MM.1S (cell line): ENCODE results near the gene RUNX2.

Experiments used
- DNase-seq: peaks from one replicate; pipeline ENCODE4 v3.0.0-alpha.2; 2015
- H2AFZ ChIP-seq: fragments of 300-600 bp; sonication (generic); 2 replicates; pipeline ENCODE4 v1.6.0; 2016; ENCODE audit warnings: antibody characterized with exemption, low read length
- H3F3A ChIP-seq: fragments of 300-600 bp; sonication (generic); 2 replicates; pipeline ENCODE4 v1.6.1; 2016; ENCODE audit warnings: mild to moderate bottlenecking, antibody characterized with exemption, low read length, moderate library complexity, mixed read lengths; ENCODE audit not compliant: insufficient read depth
- H3K27ac ChIP-seq: fragments of 300-600 bp; sonication (generic); 2 replicates; pipeline ENCODE4 v1.5.1; 2016; ENCODE audit warnings: mild to moderate bottlenecking, low read length
- H3K27me3 ChIP-seq: fragments of 300-600 bp; sonication (generic); replicated peaks from 2 replicates; pipeline ENCODE4 v1.6.0; 2016; ENCODE audit warnings: low read length; ENCODE audit not compliant: insufficient read depth
- H3K36me3 ChIP-seq: fragments of 300-600 bp; sonication (generic); replicated peaks from 2 replicates; pipeline ENCODE4 v1.6.1; 2016; ENCODE audit warnings: mild to moderate bottlenecking, low read length, mixed read lengths; ENCODE audit not compliant: insufficient read depth
- H3K4me1 ChIP-seq: fragments of 300-600 bp; sonication (generic); 2 replicates; pipeline ENCODE4 v1.6.1; 2016; ENCODE audit warnings: low read length, mixed read lengths
- H3K4me2 ChIP-seq: fragments of 300-600 bp; sonication (generic); 2 replicates; pipeline ENCODE4 v1.6.0; 2016; ENCODE audit warnings: low read depth, low read length
- H3K4me3 ChIP-seq: fragments of 300-600 bp; sonication (generic); 2 replicates; pipeline ENCODE4 v1.5.1; 2016; ENCODE audit warnings: low read length, mixed read lengths
- H3K79me2 ChIP-seq: fragments of 300-600 bp; sonication (generic); 2 replicates; pipeline ENCODE4 v1.6.1; 2016; ENCODE audit warnings: mixed run types, low read length, mixed read lengths
- H3K9ac ChIP-seq: fragments of 300-600 bp; sonication (generic); 2 replicates; pipeline ENCODE4 v1.6.1; 2016; ENCODE audit warnings: low read length, mixed read lengths
- H3K9me2 ChIP-seq: fragments of 300-600 bp; sonication (generic); replicated peaks from 2 replicates; pipeline ENCODE4 v1.6.1; 2016; ENCODE audit warnings: mild to moderate bottlenecking, low read length, mixed read lengths; ENCODE audit not compliant: insufficient read depth
- H3K9me3 ChIP-seq: fragments of 300-600 bp; sonication (generic); replicated peaks from 2 replicates; pipeline ENCODE4 v1.6.1; 2016; ENCODE audit warnings: mild to moderate bottlenecking, low read length, mixed read lengths; ENCODE audit not compliant: insufficient read depth
- H4K20me1 ChIP-seq: fragments of 300-600 bp; sonication (generic); 2 replicates; pipeline ENCODE4 v1.6.1; 2016; ENCODE audit warnings: mild to moderate bottlenecking, low read length, moderate library complexity, mixed read lengths; ENCODE audit not compliant: insufficient read depth
- CTCF ChIP-seq: fragments of 300-600 bp; sonication (generic); IDR thresholded peaks from 2 replicates; pipeline ENCODE4 v1.5.1; 2016; ENCODE audit warnings: antibody characterized with exemption, low read length, mixed read lengths
- EZH2 ChIP-seq: fragments of 300-600 bp; sonication (generic); optimal IDR thresholded peaks from 2 replicates; pipeline ENCODE3; 2017; ENCODE audit warnings: low read depth, mild to moderate bottlenecking, antibody characterized with exemption, low read length, mixed read lengths
- EZH2phosphoT487 ChIP-seq: fragments of 300-600 bp; sonication (generic); IDR thresholded peaks from 2 replicates; pipeline ENCODE4 v1.6.1; 2018; ENCODE audit warnings: antibody characterized with exemption, low read length

RUNX2 gene

GRCh38 chr6:45707176-45707575 is 379.0 kb downstream of the RUNX2 start:
- Histone ChIP-seq H3K9me3 (no peaks in the 10 kb centered on the region), H2AFZ (no peak overlapping the region), H3K27ac (no peak overlapping the region), H3K36me3 (no peaks in the 10 kb centered on the region), H3K4me1 (peaks cover 71% of the 10 kb centered on the region), H3K79me2 (no peaks in the 10 kb centered on the region), H3K9ac (no peak overlapping the region), H3K27me3 (no peaks in the 10 kb centered on the region), H3K4me2 (no peak overlapping the region), H4K20me1 (no peaks in the 10 kb centered on the region), H3K4me3 (no peak overlapping the region), H3F3A (peaks cover 30% of the 10 kb centered on the region), H3K9me2 (no peaks in the 10 kb centered on the region)
- DNase-seq: no peak
- TF ChIP-seq EZH2 (no peak), CTCF (no peak), EZH2phosphoT487 (no peak)

DNA sequence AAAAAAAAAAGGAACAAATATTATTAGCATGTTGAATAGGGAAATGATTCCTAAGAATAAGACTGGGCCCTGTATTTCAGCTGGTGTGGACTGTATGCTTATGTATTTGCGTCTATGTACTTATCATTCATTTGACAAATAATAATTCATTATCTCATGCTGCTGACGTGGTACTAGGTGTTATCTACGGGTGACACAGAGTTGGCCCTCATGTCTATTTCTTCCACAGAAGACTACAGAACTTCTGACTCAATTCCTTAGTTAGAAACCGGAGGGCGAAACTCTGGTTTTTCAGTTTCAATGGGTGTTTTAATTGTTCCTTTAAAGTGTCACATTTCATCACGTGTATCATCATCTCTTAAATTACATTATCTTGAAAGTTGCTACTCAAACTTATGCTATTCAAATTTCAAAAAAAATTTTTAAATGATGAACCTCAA is 381.7 kb downstream of the RUNX2 start:
- H3K27ac ChIP-seq: peak overlapping the region; percentile 98
- no peaks in the 10 kb centered on the region for H3K9me3 ChIP-seq
- peak overlapping the region; percentile 92 for H3K9ac ChIP-seq
- H2AFZ ChIP-seq: no peak overlapping the region
- peaks cover 81% of the 10 kb centered on the region for H3K4me1 ChIP-seq
- no peaks in the 10 kb centered on the region for H3K79me2 ChIP-seq
- H3K4me2 ChIP-seq: peak overlapping the region; percentile 85
- no peaks in the 10 kb centered on the region for H3K27me3 ChIP-seq
- H4K20me1 ChIP-seq: no peaks in the 10 kb centered on the region
- H3K36me3 ChIP-seq: no peaks in the 10 kb centered on the region
- H3K9me2 ChIP-seq: no peaks in the 10 kb centered on the region
- TF ChIP-seq EZH2phosphoT487: no peak
- no peak for TF ChIP-seq EZH2
- TF ChIP-seq CTCF: no peak
- peak; percentile 92 for DNase-seq
- H3K4me3 ChIP-seq: peak overlapping the region; percentile 47
- peaks cover 24% of the 10 kb centered on the region for H3F3A ChIP-seq

DNA sequence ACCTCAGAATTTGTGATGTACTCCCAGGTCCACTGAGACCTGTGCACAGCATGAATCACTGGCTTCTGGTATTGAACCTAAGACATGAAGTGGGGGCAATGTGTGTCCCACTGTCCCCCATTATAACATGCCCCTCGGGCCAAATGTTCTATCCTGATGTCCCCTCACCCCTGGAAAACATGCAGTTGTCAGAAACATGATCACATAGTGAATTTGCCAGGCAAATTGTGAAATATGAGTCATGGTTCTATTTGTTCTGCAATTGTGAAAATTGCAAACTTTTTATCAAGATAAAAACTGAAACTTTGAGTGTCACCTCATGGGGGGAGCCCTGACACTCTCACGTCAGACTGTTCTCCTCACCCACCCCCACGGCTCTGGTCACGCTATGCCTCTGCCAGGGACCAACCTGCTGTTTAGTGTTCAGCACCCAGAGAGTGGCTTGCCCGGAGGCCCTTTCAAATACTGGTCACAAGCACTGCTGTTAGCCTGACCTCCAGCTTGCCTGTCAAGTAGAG is 382.2 kb downstream of the RUNX2 start:
- Histone ChIP-seq H2AFZ (no peak overlapping the region), H3K79me2 (no peaks in the 10 kb centered on the region), H3K4me3 (peak overlapping the region; percentile 47), H3K9ac (peak overlapping the region; percentile 92), H4K20me1 (no peaks in the 10 kb centered on the region), H3K9me2 (no peaks in the 10 kb centered on the region), H3K4me1 (peaks cover 81% of the 10 kb centered on the region), H3K36me3 (no peaks in the 10 kb centered on the region), H3K27ac (peak overlapping the region; percentile 98), H3K4me2 (peak overlapping the region; percentile 85), H3K9me3 (no peaks in the 10 kb centered on the region), H3K27me3 (no peaks in the 10 kb centered on the region), H3F3A (peaks cover 24% of the 10 kb centered on the region)
- TF ChIP-seq EZH2 (no peak), EZH2phosphoT487 (no peak), CTCF (no peak)
- DNase-seq: peak; percentile 87
